Left renal cortex interstitium (tissue), 4 donors: ENCODE results near the gene COMMD7. TPM values are rescaled to one million over a fixed set of nuclear protein-coding genes. Genes with fewer than 3 reads are reported as not detected.
A peak's percentile ranks its signal among the peaks of the same experiment; 100 is the strongest.
"Not testable (repeated sequence)": the region's sequence is repeated elsewhere in the genome, so short reads cannot be mapped to it uniquely, and the experiment has no call there.

Experiments used
- DNase-seq, 4 donors: peaks; one replicate each; pipeline ENCODE4 v3.0.0-alpha.2; 2013; ENCODE audit warnings: low read depth in 4 of 4, low spot score in 2 of 4, missing footprints in 1 of 4
- polyA plus RNA-seq, 4 donors: library from polyadenylated mRNA; unstranded; fragments of 120-200 nt; gene quantifications; one replicate each; pipeline ENCODE4 v1.2.1, GENCODE V29; 2013; ENCODE audit not compliant: insufficient read length in 4 of 4

Gene COMMD7
- polyA plus RNA-seq, 4 donors: 62.1 to 75.2 (median 71.6) TPM

DNA sequence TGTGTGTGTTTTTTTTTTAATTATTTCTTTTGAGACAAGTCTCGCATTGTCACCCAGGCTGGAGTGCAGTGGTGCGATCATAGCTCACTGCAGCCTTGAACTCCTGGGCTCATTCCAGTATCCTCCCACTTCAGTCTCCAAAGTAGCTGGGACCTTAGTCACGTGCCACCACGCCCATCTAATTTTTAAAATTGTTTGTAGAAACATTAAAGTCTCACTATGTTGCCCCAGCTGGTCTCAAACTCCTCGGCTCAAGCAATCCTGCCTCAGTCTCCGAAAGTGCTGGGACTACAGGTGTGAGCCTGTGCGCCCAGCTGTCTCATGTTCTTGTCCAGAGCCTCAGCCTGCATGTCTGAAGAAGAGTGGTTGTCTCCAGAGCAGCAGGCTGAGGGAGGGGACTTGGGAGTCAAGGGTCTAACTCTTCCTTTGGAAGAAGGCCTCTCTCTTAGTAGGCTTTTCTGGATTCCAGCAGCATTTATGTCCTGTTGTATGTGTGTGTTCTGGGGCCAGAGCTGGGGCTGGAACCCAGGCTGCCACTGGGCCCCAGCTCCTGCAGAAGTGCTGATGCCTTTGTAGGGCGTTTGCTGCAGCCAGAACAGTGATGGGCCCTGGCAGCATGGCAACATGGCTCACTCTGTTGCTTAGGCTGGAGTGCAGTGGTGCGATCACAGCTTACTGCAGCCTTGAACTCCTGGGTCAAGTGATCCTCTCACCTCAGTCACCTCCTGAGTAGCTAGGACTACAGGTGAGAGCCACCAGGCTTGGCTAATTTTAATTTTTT lies 24.3 kb upstream of the COMMD7 start:
- no peak for DNase-seq

DNA sequence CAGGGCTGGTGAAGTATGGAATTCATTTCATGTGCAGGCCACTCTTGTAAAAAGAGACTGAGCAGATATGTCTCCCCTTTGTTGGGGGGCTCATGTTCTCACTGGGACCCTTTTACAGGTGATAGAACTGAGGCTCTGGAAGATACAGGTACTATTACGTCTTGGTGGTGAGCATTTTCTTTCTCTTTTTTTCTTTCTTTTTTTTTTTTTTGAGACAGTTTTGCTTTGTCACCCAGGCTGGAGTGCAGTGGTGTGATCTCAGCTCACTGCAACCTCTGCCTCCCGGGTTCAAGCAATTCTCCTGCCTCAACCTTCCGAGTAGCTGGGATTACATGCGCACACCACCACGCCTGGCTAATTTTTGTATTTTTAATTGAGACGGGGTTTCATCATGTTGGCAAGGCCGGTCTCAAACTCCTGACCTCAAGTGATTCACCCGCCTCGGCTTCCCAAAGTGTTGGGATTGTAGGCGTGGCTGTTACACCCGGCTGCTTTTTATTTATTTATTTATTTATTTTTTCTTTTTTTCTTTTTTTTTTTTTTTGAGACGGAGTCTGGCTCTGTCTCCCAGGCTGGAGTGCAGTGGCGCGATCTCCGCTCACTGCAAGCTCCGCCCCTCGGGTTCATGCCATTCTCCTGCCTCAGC lies 22.1 kb upstream of the COMMD7 start:
- not testable (repeated sequence) for DNase-seq

DNA sequence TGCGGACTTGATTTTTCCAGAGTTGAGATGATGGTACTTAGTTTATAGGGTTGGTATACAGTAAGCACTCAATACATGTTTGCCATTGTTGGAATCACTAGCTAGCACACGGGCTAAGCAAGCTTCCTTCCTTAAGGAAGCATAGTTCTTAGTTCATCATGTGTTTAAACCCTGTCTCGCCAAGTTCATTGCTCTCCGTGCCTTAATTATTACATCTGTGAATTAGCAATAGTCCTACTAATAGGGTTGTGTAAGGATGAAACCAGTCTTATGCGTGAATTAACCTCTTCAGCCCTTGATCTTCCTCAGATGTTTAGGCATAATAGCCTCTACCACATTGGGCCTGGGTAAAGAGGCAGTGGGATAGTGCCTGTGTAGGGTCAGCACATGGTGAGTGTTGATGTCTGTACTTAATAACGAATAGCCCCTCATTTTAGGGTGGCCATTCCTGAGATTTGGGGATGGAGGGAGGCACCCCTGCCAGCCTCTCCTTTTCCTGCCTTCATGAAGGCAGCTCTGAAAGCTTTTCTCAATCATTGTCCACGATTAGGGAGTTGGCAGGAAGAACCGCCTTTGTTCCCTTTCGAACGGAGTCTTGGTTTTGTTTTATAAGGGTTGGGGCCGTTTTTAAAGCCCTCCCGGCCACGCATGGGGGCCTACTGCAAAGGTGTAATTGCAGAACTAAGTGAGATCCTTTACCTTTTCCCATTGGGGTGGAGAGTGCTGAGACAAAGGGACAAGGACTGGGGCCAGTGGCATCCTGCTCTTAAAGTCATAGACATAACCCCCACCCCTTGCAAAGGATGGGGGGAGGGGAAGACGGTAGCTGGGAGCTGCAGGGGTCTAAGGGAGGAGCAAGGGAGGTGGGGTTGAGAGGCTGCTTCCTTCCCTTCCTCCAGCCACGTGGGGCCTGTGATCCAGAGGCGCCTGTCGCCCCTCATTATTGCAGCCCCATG lies 21.0 kb upstream of the COMMD7 start:
- no peak for DNase-seq

DNA sequence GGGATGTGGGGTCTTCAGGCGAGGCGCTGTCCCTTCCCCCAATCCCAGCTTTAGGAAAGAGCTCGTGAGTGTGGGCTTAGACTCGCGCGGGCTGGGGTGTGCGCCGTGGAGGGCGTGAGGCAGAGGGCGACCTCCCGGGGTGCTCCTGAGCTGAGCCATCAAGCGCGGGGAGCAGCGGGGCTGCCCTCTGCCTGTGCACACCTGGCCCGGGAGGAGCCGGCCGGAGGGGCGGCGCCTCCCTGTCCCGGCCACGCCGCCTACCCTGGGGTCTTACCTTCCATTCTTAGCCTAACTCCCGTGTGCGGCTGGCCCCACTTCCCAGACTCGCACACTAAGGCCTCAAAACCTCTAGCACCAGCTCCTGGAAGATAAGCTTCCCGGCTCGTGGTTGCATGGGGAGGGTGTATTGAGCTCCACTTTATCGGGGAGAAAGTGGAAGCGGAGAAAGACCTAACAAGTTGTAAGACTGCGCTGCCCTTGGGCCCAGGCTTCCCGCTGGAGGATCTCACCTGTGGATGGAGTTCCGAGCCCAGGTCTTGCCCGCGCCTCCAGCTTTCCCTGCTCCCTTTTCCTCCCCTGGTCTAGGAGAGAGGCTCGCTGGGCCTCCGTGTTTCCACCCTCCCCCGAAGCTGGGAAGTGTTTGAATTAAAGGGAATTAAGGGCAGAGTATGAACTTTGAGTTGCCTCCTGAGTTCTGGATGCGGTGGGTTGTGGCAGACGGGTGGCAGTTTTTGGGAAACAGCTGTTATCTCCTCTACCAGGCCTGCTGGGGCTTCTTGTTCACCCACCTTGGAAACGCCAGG lies 20.1 kb upstream of the COMMD7 start:
- DNase-seq: no peak

DNA sequence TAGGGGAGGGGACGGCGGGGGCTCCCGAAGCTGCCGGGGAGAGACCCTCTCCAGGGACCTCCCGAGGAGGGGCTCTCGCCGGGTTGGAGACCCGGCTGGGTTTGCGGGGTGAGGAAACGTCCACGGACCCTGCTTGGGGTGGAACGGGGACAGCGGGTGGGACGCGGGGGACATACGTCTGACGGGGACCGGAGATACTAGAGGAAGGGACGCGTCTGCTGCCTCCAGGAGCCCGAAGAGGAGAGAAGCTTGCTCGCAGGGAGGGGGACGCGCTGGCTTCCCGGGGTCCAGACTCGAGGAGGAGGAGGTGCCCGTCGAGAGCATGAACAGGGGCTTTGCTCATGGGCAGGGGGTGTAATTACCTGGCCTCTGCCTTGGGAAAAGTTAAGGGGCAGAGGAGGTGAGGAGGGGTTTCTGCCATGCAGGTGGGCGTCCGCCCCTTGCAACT lies 19.5 kb upstream of the COMMD7 start:
- DNase-seq: no peak

DNA sequence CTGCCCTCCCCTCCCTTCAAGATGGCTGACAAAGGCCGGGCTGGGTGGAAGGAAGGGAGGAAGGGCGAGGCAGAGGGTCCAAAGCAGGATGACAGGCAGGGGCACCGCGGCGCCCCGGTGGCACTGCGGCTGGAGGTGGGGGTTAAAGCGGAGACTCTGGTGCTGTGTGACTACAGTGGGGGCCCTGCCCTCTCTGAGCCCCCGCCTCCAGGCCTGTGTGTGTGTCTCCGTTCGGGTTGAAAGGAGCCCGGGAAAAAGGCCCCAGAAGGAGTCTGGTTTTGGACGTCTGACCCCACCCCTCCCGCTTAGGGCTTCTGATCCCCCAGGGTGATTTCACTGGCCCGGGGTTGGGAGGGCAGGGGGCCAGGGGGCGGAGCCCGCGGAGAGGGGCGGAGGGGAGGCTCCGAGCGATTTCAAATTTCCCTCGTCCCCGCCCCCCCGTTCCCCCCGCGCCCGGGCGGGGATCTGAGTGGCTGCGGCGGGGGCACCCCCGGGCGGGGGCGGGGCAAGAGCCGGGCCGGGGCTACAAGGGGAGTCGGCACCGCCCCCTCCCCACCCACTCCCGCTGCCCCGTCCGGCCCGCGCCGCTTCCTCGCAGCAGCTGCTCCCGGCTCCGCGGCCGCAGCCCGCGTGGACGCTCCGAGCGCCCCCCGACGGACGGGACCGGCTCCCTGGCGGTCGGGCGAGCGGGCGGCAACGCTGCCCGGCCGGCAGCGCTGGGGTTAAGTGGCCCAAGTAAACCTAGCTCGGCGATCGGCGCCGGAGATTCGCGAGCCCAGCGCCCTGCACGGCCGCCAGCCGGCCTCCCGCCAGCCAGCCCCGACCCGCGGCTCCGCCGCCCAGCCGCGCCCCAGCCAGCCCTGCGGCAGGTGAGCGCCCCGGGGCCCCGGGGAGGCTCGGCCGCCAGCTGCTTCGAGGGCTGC lies 18.8 kb upstream of the COMMD7 start, which contains the start of gene DNMT3B:
Gene DNMT3B, plus strand, starts transcription at position 555 of the 923 bp plus-strand sequence. CDS start 17,939 bp downstream, outside the sequence.
- DNase-seq: peak in 1 of 4 donors; percentile 61

DNA sequence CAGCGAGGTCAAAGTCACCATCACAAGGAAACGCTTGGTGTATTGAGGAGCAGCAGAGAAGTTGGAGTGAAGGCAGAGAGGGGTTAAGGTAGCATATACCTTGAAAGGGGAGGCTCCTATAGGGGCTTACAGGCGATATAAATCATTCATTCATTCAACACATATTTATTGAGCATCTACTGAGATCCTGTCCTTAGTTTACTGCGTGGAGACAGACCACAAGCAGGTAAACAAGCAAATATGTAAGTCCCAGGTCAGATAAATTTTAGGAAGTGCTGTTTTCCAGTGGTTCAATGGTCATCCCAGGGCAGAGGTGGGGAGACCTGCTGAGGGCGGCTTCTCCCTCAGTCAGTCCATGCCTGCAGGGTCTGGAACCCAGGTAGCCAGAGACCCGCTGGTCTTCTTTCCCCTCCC lies 18.2 kb upstream of the COMMD7 start:
- DNase-seq: no peak

DNA sequence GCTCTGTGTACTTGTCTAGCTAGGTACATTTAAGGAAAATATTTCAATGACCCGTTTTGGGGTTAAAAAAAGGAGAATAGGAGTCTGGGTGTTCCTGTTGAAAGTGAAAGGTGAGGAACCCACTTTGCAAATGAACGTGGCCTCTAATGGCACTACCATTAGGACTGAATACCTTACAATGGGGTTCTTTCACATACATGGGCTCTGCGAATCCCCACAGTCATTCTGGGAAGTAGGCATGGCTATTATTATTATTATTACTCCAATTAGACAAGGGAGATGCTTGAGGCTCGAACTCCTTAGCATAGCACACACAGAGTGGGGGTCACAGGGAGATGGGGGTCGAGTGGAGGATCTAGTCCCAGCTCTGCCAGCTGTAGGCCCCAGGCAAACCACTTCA lies 12.9 kb upstream of the COMMD7 start:
- no peak for DNase-seq

DNA sequence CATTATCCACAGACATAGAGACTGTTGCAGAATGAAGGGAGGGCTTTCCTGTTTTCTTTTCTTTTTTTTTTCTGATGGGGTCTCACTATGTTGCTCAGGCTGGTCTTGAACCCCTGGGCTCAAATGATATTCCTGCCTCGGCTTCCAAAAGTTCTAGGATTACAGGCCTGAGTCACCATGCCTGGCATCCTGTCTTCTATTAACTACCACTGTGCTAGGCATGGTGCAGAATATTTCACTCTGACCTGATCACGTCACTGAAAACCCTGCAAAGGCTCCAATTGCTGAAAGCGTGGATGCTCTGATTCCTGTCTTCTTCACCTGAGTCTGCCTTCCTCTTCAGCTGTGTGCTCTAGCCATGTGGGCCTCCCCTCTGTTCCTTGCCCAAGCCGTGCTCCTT lies 10.5 kb upstream of the COMMD7 start:
- DNase-seq: no peak

DNA sequence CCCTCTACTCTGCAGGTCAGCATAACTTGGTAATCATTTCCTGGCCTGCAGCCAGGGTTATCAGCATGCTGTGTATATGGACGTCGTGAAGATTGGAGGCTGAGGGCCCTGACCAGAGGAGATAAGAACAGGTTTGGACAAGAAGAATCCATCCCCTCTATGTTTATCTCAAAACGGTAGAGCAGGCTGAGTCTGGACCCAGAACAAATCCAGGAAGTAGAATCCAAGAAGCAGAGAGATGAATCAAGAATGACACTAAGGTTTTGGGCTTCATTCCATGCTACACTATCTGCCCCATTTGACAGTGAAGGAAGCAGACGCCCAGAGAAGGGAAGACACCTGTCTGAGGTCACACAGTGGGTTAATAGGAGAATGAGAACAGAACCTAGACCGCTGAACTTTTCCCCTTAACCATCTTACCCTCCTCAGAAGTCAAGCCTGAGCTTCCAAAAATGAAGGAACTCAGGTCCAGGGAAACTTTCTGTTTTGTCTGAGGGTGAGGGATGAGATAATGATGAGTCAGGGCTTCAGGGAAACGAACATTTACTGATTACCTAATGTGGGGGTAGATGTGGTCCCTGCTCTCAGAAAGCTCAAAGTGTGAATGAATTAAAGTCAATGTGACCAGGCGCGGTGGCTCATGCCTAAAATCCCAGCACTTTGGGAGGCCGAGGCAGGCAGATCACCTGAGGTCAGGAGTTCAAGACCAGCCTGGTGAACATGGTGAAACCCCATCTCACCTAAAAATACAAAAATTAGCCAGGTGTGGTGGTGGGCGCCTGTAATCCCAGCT lies 9.4 kb upstream of the COMMD7 start:
- no peak for DNase-seq

DNA sequence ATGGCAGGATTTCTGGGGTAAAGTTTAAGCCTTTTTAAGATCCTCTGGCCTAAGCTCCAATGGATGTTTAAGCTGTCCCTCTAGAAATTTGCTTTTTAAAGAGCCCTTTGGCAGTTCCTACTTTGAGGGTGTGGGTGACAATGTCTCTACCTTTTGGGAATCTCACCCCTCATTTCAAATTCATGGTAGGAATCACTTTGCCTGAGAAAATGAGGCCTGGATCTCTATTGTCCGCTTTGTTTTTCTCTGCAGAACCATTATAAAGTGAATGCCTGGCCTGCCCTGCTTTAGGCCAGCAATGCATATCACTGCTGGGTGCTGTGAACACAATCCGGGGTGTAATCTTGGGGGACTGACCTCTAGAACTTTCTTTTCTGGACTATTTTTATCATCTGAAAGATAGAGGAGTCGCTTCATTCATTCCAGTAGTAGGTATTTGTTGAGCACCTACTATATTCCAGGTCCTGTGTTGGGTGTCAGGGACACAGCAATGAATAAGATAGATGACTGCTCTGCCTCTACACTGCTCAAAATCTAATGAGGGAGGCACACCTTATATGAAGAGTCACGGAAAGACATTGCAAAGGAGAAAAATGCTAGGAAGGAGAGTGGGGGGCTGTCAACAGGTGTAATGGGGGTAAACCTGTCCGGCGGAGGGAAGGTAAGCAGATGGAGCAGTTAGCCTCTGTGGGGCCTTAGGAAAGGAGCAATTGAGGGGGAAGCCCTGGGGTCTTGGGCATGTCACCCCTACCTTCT lies 8.6 kb upstream of the COMMD7 start:
- no peak for DNase-seq

DNA sequence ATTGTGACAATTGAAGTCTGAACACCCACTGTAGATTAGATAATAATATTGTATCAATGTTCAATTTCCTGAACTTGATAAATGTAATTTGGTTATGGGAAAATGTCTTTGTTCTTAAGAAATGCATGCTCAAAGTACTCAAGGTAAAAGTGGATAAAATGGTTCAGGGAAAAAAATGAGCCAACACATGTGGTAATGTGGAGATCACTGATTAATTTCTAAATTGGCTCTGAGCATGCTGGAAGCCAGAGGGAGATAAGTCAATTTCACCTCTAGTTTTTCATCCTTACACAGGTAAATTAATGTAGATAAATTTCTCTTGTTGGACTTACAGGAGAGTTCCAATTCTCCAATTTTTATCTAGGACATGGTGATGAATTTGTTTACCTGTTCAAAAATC lies 8.0 kb upstream of the COMMD7 start:
- DNase-seq: no peak

DNA sequence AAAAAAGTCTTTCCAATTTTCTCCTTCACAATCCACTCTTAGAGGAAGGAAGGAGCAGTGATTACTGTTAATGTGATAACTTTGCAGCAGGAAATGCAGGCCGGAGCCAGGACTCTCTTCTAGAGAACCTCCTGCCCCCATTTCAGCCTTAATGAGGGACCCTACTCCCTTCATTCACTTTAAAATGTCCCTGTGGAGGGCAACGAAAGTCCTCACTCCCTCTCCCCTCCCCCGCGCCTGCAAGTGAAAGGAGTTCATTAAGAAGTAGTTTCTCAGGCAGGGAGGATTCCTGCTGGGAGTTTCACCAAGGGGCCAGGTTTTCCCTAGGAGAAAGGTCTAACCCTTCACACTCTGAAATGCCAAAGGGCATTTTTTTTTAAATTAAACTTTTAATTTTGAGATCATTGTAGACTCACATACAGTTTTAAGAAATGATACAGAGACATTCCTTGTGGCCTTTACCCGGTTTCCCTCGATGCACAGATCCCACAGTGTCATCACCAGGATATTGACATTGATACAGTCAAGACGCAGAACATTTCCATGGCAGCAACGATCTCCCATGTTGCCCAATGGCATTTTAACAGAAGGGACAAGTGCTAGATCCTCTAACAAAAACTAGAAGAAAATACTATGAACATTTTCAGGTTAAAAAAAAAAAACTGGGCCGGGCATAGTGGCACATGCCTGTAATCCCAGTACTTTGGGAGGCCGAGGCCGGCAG lies 6.8 kb upstream of the COMMD7 start:
- DNase-seq: no peak

DNA sequence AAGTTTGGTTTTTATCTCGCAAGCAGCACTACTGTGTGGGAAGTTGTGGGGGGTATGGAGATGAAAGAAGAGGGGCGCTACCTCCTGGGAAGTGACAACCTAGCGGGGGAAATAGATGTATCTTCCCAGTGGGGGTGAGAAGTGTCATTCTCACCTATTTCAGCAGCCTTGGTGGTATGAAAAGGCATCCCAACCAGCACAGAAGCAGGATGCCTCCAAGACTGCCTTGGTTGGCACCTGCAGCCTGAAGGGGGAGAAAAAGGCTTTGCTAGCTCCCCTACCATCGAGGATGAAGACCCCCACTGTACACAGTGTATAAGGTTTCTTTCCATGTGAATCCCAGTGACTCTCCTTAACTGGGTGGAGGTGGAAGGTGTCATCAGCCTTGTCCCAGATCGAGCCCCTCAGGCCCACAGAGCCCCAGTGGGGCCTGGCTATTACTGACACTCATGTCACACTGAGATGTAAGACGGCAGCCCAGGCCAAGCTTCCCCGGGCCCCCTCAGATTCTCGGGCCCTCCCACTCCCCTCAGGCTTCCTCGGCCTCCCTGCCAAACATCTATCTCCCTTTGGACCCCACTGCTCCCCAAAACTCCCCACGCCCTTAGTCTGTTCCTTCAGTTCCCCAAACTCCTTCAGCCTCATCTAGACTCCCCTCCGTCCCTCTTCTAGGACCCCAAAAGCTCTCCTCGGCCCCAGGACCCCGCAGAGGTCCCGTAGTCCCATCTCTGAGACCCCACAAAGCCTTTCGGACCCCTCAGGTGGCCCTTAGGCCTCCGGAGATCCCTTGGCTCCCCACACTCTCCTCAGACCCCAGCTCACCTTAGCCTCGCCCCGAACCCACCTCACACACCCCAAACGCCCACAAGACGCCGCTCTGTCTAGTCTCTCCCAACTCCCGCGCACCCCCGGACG lies 688 bp downstream of the COMMD7 start:
- DNase-seq: no peak

DNA sequence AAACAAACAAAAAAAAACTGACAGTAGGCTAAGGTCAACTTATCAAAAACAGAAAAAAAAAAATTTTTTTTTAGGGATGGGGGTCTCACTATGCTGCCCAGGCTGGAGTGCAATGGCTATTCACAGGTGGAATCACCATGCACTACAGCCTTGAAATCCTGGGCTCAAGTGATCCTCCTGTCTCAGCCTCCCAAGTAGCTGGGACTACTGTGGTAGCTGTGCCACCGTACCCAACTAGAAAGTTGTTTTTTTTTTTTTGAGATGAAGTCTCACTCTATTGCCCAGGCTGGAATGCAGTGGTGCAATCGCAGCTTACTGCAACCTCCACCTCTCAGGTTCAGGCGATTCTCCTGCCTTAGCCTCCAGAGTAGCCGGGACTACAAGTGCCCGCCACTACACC lies 2.1 kb downstream of the COMMD7 start:
- DNase-seq: no peak
